Keratinocyte (primary cell): ENCODE measurements around the gene TM7SF3. TPM values are rescaled to one million over a fixed set of nuclear protein-coding genes. Genes with fewer than 3 reads are reported as not detected.
"Not testable (repeated sequence)": the region's sequence is repeated elsewhere in the genome, so short reads cannot be mapped to it uniquely, and the experiment has no call there.

ENCODE experiments used
- DNase-seq: peaks from one replicate; pipeline ENCODE4 v3.0.0-alpha.2; 2011; ENCODE audit warnings: low read depth, missing footprints, low spot score
- FAIRE-seq: peaks from 2 replicates; lab custom pipeline; 2011; peaks lifted over from hg19 to GRCh38; lab: Jason Lieb, UNC
- H2AFZ ChIP-seq: 2 replicates; pipeline ENCODE4 v1.6.0; 2012; ENCODE audit warnings: low read length, control low read depth, inconsistent platforms; ENCODE audit not compliant: control insufficient read depth
- H3K27ac ChIP-seq: 2 replicates; pipeline ENCODE4 v1.5.1; 2011; ENCODE audit warnings: low read length; ENCODE audit not compliant: control insufficient read depth, insufficient read depth
- H3K27me3 ChIP-seq: 3 replicates; pipeline ENCODE4 v1.6.0; 2011; ENCODE audit warnings: low read length; ENCODE audit not compliant: control insufficient read depth, insufficient read depth; ENCODE audit errors: extremely low read depth
- H3K36me3 ChIP-seq, 2 experiments: 2 replicates in 1 of 2; 3 replicates in 1 of 2; pipeline ENCODE4 v1.5.1; 2011; ENCODE audit warnings: low read length in 2 of 2, mild to moderate bottlenecking in 1 of 2; ENCODE audit not compliant: control insufficient read depth in 2 of 2, insufficient read depth in 2 of 2; ENCODE audit errors: extremely low read depth in 1 of 2
- H3K4me1 ChIP-seq: 3 replicates; pipeline ENCODE4 v1.5.1; 2011; ENCODE audit warnings: low read length; ENCODE audit not compliant: control insufficient read depth, insufficient read depth; ENCODE audit errors: extremely low read depth
- H3K4me2 ChIP-seq: 3 replicates; pipeline ENCODE4 v1.6.0; 2011; ENCODE audit warnings: low read depth, low read length; ENCODE audit not compliant: control insufficient read depth, insufficient read depth; ENCODE audit errors: extremely low read depth
- H3K4me3 ChIP-seq, 3 experiments: fragments of 200-600 bp in 1 of 3; sonication (generic) in 1 of 3; 2 replicates in 2 of 3; 3 replicates in 1 of 3; pipeline ENCODE4 v1.5.1; 2011 to 2016; ENCODE audit warnings: low read length in 3 of 3, mild to moderate bottlenecking in 3 of 3, control low read depth in 2 of 3, inconsistent platforms in 1 of 3, low read depth in 1 of 3, mixed read lengths in 1 of 3, mixed run types in 1 of 3, moderate library complexity in 1 of 3; ENCODE audit not compliant: control insufficient read depth in 2 of 3, insufficient read depth in 2 of 3; ENCODE audit errors: extremely low read depth in 1 of 3
- H3K79me2 ChIP-seq: 2 replicates; pipeline ENCODE4 v1.6.0; 2012; ENCODE audit warnings: low read length; ENCODE audit not compliant: control insufficient read depth, insufficient read depth
- H3K9ac ChIP-seq: 3 replicates; pipeline ENCODE4 v1.6.0; 2011; ENCODE audit warnings: low read length; ENCODE audit not compliant: control insufficient read depth, insufficient read depth; ENCODE audit errors: extremely low read depth
- H3K9me1 ChIP-seq: 3 replicates; pipeline ENCODE4 v1.6.0; 2011; ENCODE audit warnings: low read length; ENCODE audit not compliant: control insufficient read depth, insufficient read depth; ENCODE audit errors: extremely low read depth
- H3K9me3 ChIP-seq: 2 replicates; pipeline ENCODE4 v1.5.1; 2012; ENCODE audit warnings: low read depth, low read length; ENCODE audit not compliant: control insufficient read depth
- H4K20me1 ChIP-seq: 3 replicates; pipeline ENCODE4 v1.6.0; 2011; ENCODE audit warnings: low read length; ENCODE audit not compliant: control insufficient read depth, insufficient read depth; ENCODE audit errors: extremely low read depth
- CTCF ChIP-seq, 3 experiments: IDR thresholded peaks in 1 of 3; conservative IDR thresholded peaks in 1 of 3; optimal IDR thresholded peaks in 1 of 3; 2 replicates in 2 of 3; 3 replicates in 1 of 3; pipeline versions ENCODE3 to v1.5.1; 2011; ENCODE audit warnings: low read length in 3 of 3, mild to moderate bottlenecking in 3 of 3, moderate library complexity in 2 of 3, control low read depth in 1 of 3, inconsistent platforms in 1 of 3; ENCODE audit not compliant: insufficient read depth in 2 of 3; ENCODE audit errors: extremely low read depth in 1 of 3
- EZH2 ChIP-seq: IDR thresholded peaks from one replicate; pipeline ENCODE4 v1.6.1; 2012; ENCODE audit warnings: inconsistent platforms, mild to moderate bottlenecking, low read length, moderate library complexity
- dilution Hi-C: fragments of 300-500 bp; cut with MboI; formaldehyde crosslinking; loops from one replicate; pipeline ENCODE4 v1.7.0; 2020; ENCODE audit warnings: low sequenced_read_pairs; ENCODE audit not compliant: extremely low pct_ligation_motif_present
- polyA plus RNA-seq, 5 experiments: library from polyadenylated mRNA; depleted of rRNA in 3 of 5; stranded (reverse) in 3 of 5; stranded (forward) in 1 of 5; unstranded in 1 of 5; fragments of >200 nt; gene quantifications; 1 replicate in 1 of 5; 2 replicates in 3 of 5; 3 replicates in 1 of 5; pipeline versions ENCODE4 v1.2.1 to v1.2.3, GENCODE V29; 2011 to 2012; ENCODE audit warnings: missing spikeins in 2 of 5, low read depth in 1 of 5, low replicate concordance in 1 of 5

Gene TM7SF3
- polyA plus RNA-seq, 1 donor (not counting 4 experiments of a cell fraction or from before 2014, with no cell fraction given): 407 TPM

GRCh38 chr12:27052176-27052575, 38.0 kb upstream of the TM7SF3 start:
- peak; percentile 39 for FAIRE-seq

GRCh38 chr12:27048822-27049752, 34.9 kb upstream of the TM7SF3 start:
- H2AFZ ChIP-seq: peak overlapping the region; percentile 22
- dilution Hi-C loops: no loop called here
- peaks cover 12% of the 10 kb centered on the region for H3K4me1 ChIP-seq
- TF ChIP-seq CTCF (optimal IDR thresholded peaks at IDR 0.05 in 1 of 3, IDR thresholded peaks at IDR 0.05 in 1 of 3, conservative IDR thresholded peaks at IDR 0.05 in 1 of 3; ENCODE audit: extremely low read depth in 1 of 3, insufficient read depth in 2 of 3, low read length in 3 of 3) (no peak), EZH2 (no peak)
- H3K9ac ChIP-seq: no peak overlapping the region
- H3K9me3 ChIP-seq: no peaks in the 10 kb centered on the region
- peak; percentile 35 for DNase-seq
- peak; percentile 93 for FAIRE-seq
- H3K27me3 ChIP-seq: no peaks in the 10 kb centered on the region
- H3K36me3 ChIP-seq: no peaks in the 10 kb centered on the region
- no peaks in the 10 kb centered on the region for H3K9me1 ChIP-seq
- H4K20me1 ChIP-seq: no peaks in the 10 kb centered on the region
- H3K4me2 ChIP-seq: peak overlapping the region; percentile 2
- H3K79me2 ChIP-seq: no peaks in the 10 kb centered on the region
- peak overlapping the region; percentile 37 for H3K27ac ChIP-seq
- no peak overlapping the region for H3K4me3 ChIP-seq

More at GRCh38 chr12:27052176-27052575, 38.0 kb upstream of the TM7SF3 start:
- no peaks in the 10 kb centered on the region for H3K36me3 ChIP-seq
- H2AFZ ChIP-seq: peak overlapping the region; percentile 21
- no peaks in the 10 kb centered on the region for H4K20me1 ChIP-seq
- H3K4me3 ChIP-seq: no peak overlapping the region
- dilution Hi-C loops: no loop called here
- H3K4me2 ChIP-seq: peak overlapping the region; percentile 25
- no peak for DNase-seq
- no peaks in the 10 kb centered on the region for H3K79me2 ChIP-seq
- peak overlapping the region; percentile 13 for H3K27ac ChIP-seq
- TF ChIP-seq CTCF (optimal IDR thresholded peaks at IDR 0.05 in 1 of 3, IDR thresholded peaks at IDR 0.05 in 1 of 3, conservative IDR thresholded peaks at IDR 0.05 in 1 of 3; ENCODE audit: extremely low read depth in 1 of 3, insufficient read depth in 2 of 3, low read length in 3 of 3) (no peak), EZH2 (no peak)
- H3K27me3 ChIP-seq: no peaks in the 10 kb centered on the region
- H3K4me1 ChIP-seq: peaks cover 12% of the 10 kb centered on the region
- H3K9ac ChIP-seq: no peak overlapping the region
- no peaks in the 10 kb centered on the region for H3K9me1 ChIP-seq
- no peaks in the 10 kb centered on the region for H3K9me3 ChIP-seq

GRCh38 chr12:27042018-27042417, 27.8 kb upstream of the TM7SF3 start:
- H3K27ac ChIP-seq, DNase-seq, H3K36me3 ChIP-seq, H3K79me2 ChIP-seq, H3K9me3 ChIP-seq, H3K9ac ChIP-seq, H3K27me3 ChIP-seq, H3K4me3 ChIP-seq, H3K4me2 ChIP-seq, dilution Hi-C loops, H2AFZ ChIP-seq, H3K9me1 ChIP-seq, H4K20me1 ChIP-seq, FAIRE-seq, H3K4me1 ChIP-seq: not testable (repeated sequence)
